A549 (cell line): Measurements from ENCODE around the gene KIAA1671. TPM values are rescaled to one million over a fixed set of nuclear protein-coding genes. Genes with fewer than 3 reads are reported as not detected.

Experiments
- ATAC-seq, 2 experiments: fragments of 200-7000 bp in 1 of 2; fragments of >200 bp in 1 of 2; cut with Nextera tagmentation in 1 of 2; cut with Tn5 transposase in 1 of 2; 3 replicates each; pipeline versions ENCODE4 v1.8.0 to v1.9.1; 2018 to 2020; ENCODE audit warnings: mild to moderate bottlenecking in 1 of 2, moderate library complexity in 1 of 2
- CTCF ChIA-PET: fragments of 300-600 bp; sonication (Branson Sonifier 250); formaldehyde crosslinking; extraction: SDS; loops from one replicate; lab custom pipeline; 2021; ENCODE audit warnings: antibody characterized with exemption, inconsistent platforms; lab: Yijun Ruan, JAX
- POLR2A ChIA-PET: fragments of 350-600 bp; formaldehyde crosslinking; extraction: SDS; loops from one replicate; lab custom pipeline; 2021; ENCODE audit warnings: antibody characterized with exemption, inconsistent platforms; lab: Yijun Ruan, JAX
- DNase-seq, 2 experiments: peaks; one replicate each; pipeline versions ENCODE4 v3.0.0 to v3.0.0-alpha.2; 2011 to 2016; ENCODE audit warnings: low read depth in 1 of 2, low spot score in 1 of 2
- FAIRE-seq: peaks from 2 replicates; lab custom pipeline; 2011; peaks lifted over from hg19 to GRCh38; lab: Jason Lieb, UNC
- H3K27ac ChIP-seq, 2 experiments: fragments of >200 bp; sonication (Bioruptor Twin); formaldehyde crosslinking; 3 replicates each; pipeline ENCODE4 v1.5.1; 2016 to 2017
- H3K4me1 ChIP-seq: fragments of >200 bp; sonication (Bioruptor Twin); formaldehyde crosslinking; 3 replicates; pipeline ENCODE4 v1.6.1; 2016
- H3K4me2 ChIP-seq: fragments of >200 bp; sonication (Bioruptor Twin); formaldehyde crosslinking; 3 replicates; pipeline ENCODE4 v1.6.1; 2016
- H3K4me3 ChIP-seq: fragments of >200 bp; sonication (Bioruptor Twin); formaldehyde crosslinking; 3 replicates; pipeline ENCODE4 v1.5.1; 2016
- H3K9me3 ChIP-seq: fragments of >200 bp; sonication (Bioruptor Twin); formaldehyde crosslinking; 3 replicates; pipeline ENCODE4 v1.6.1; 2016
- ATOH8 ChIP-seq: fragments of 250-450 bp; sonication (Bioruptor Pico); IDR thresholded peaks from 2 replicates; pipeline ENCODE4 v1.5.0; 2020; ENCODE audit warnings: low read depth, mild to moderate bottlenecking, moderate library complexity
- BHLHE40 ChIP-seq: IDR thresholded peaks from 2 replicates; pipeline ENCODE4 v1.6.1; 2012; ENCODE audit warnings: low read depth, low read length, inconsistent platforms
- CBX2 ChIP-seq: fragments of 200-600 bp; sonication (generic); IDR thresholded peaks from 2 replicates; pipeline ENCODE4 v1.6.1; 2016; ENCODE audit warnings: low read depth, mild to moderate bottlenecking, borderline replicate concordance
- CHD2 ChIP-seq: fragments of 150-350 bp; IDR thresholded peaks from 2 replicates; pipeline ENCODE4 v1.6.1; 2014; ENCODE audit warnings: low read length; ENCODE audit not compliant: partially characterized antibody
- FOSB ChIP-seq: fragments of 250-450 bp; sonication (Bioruptor Pico); IDR thresholded peaks from 2 replicates; pipeline ENCODE4 v1.5.0; 2020; ENCODE audit warnings: mild to moderate bottlenecking, moderate library complexity
- HES2 ChIP-seq: fragments of >200 bp; sonication (Bioruptor Twin); formaldehyde crosslinking; IDR thresholded peaks from 2 replicates; pipeline ENCODE4 v1.6.1; 2016
- HOXA7 ChIP-seq: fragments of 250-450 bp; sonication (Bioruptor Pico); IDR thresholded peaks from 2 replicates; pipeline ENCODE4 v1.5.0; 2020; ENCODE audit warnings: mild to moderate bottlenecking, moderate library complexity
- HOXB13 ChIP-seq: fragments of 250-450 bp; sonication (Bioruptor Pico); IDR thresholded peaks from 2 replicates; pipeline ENCODE4 v1.5.0; 2020; ENCODE audit warnings: low read depth, mild to moderate bottlenecking, moderate library complexity
- HOXB5 ChIP-seq: fragments of 250-450 bp; sonication (Bioruptor Pico); IDR thresholded peaks from 2 replicates; pipeline ENCODE4 v1.5.0; 2020; ENCODE audit warnings: mild to moderate bottlenecking, moderate library complexity
- JUN ChIP-seq, 2 experiments: fragments of >200 bp; sonication (Bioruptor Twin); formaldehyde crosslinking; IDR thresholded peaks; 2 replicates in 1 of 2; 3 replicates in 1 of 2; pipeline ENCODE4 v1.6.1; 2016 to 2017
- JUNB ChIP-seq: fragments of >200 bp; sonication (Bioruptor Twin); formaldehyde crosslinking; IDR thresholded peaks from 2 replicates; pipeline ENCODE4 v1.6.1; 2016
- KDM5A ChIP-seq: fragments of 200-600 bp; sonication (generic); IDR thresholded peaks from 2 replicates; pipeline ENCODE4 v1.6.1; 2016; ENCODE audit warnings: antibody characterized with exemption, mild to moderate bottlenecking
- MYC ChIP-seq: IDR thresholded peaks from 2 replicates; pipeline ENCODE4 v1.6.1; 2012; ENCODE audit warnings: mild to moderate bottlenecking, inconsistent platforms, low read length, improper control_type of control experiment, borderline replicate concordance
- NPAS2 ChIP-seq: fragments of 250-450 bp; sonication (Bioruptor Pico); IDR thresholded peaks from 2 replicates; pipeline ENCODE4 v1.8.0; 2022; ENCODE audit warnings: mild to moderate bottlenecking, moderate library complexity, borderline replicate concordance
- PHF8 ChIP-seq: fragments of 200-600 bp; sonication (generic); IDR thresholded peaks from 2 replicates; pipeline ENCODE4 v1.6.1; 2016; ENCODE audit warnings: low read depth, mild to moderate bottlenecking, antibody characterized with exemption, moderate library complexity, borderline replicate concordance
- RCOR1 ChIP-seq: fragments of 150-350 bp; IDR thresholded peaks from 2 replicates; pipeline ENCODE4 v1.6.1; 2014; ENCODE audit warnings: antibody characterized with exemption, low read length, low read depth
- RFX5 ChIP-seq: fragments of 450-650 bp; IDR thresholded peaks from 2 replicates; pipeline ENCODE4 v1.7.1; 2014; ENCODE audit warnings: antibody characterized with exemption, mild to moderate bottlenecking, moderate library complexity
- SMC3 ChIP-seq: fragments of >200 bp; sonication (Bioruptor Twin); formaldehyde crosslinking; IDR thresholded peaks from 3 replicates; pipeline ENCODE4 v1.6.1; 2018; ENCODE audit warnings: inconsistent platforms
- SREBF2 ChIP-seq: fragments of 450-650 bp; IDR thresholded peaks from 2 replicates; pipeline ENCODE4 v1.6.1; 2014; ENCODE audit warnings: mild to moderate bottlenecking, moderate library complexity
- TP53 ChIP-seq: fragments of 250-450 bp; sonication (Bioruptor Pico); IDR thresholded peaks from 2 replicates; pipeline ENCODE4 v1.5.0; 2021; ENCODE audit warnings: mild to moderate bottlenecking, moderate library complexity
- ZC3H11A ChIP-seq: fragments of 450-650 bp; IDR thresholded peaks from 2 replicates; pipeline ENCODE4 v1.6.1; 2014; ENCODE audit warnings: antibody characterized with exemption, mild to moderate bottlenecking
- ZSCAN20 ChIP-seq: fragments of 250-450 bp; sonication (Bioruptor Pico); IDR thresholded peaks from 2 replicates; pipeline ENCODE4 v1.8.0; 2022; ENCODE audit warnings: mild to moderate bottlenecking, moderate library complexity
- WGBS: methylation state at CpG from one replicate; pipeline ENCODE4 v1.1.6; 2017; ENCODE audit errors: missing lambda C conversion rate; 5-methylcytosine and 5-hydroxymethylcytosine counted together
- polyA plus RNA-seq, 4 experiments: library from polyadenylated mRNA; depleted of rRNA in 3 of 4; stranded (reverse); fragments of >200 nt; fragmentation: RNase III in 1 of 4; extraction: RNeasy Plus Mini Kit Qiagen cat#74134 plus additional on column Dnase treatment in 1 of 4; gene quantifications; 2 replicates in 3 of 4; 3 replicates in 1 of 4; pipeline ENCODE4 v1.2.3, GENCODE V29; 2011 to 2017
- TF ChIP-seq, protein P1 (sequence below): fragments of >200 bp; sonication (Bioruptor Twin); formaldehyde crosslinking; IDR thresholded peaks from 3 replicates; pipeline ENCODE4 v1.5.1; 2016
- TF ChIP-seq, protein P2 (sequence below): fragments of >200 bp; sonication (Bioruptor Twin); formaldehyde crosslinking; IDR thresholded peaks from 3 replicates; pipeline ENCODE4 v1.6.1; 2016
- TF ChIP-seq, protein P3 (sequence below): fragments of 450-650 bp; IDR thresholded peaks from 2 replicates; pipeline ENCODE4 v1.6.1; 2014; ENCODE audit warnings: antibody characterized with exemption
- TF ChIP-seq, protein P4 (sequence below): IDR thresholded peaks from 2 replicates; pipeline ENCODE4 v1.6.1; 2012

Gene KIAA1671
- polyA plus RNA-seq, 2 of the 4 experiments (the other 2 are of a cell fraction), result 5.3 to 7.9 TPM

- Histone ChIP-seq H3K9me3 (no peaks in the 10 kb centered on the region), H3K27ac (no peak overlapping the region), H3K4me1 (no peaks in the 10 kb centered on the region), H3K4me3 (no peak overlapping the region), H3K4me2 (no peak overlapping the region)
- FAIRE-seq (no peak), DNase-seq (no peak), ATAC-seq (no peak)
- POLR2A ChIA-PET, result no interaction called here
- WGBS, result 97% methylated on average over 4 of the region's 4 CpGs
- CTCF ChIA-PET, result interaction anchor here (1.2 kb wide), 1 partner anchor 155 kb away, joined by 3 read pairs; no protein-coding TSS in a partner anchor
- TF ChIP-seq, protein P1, sequence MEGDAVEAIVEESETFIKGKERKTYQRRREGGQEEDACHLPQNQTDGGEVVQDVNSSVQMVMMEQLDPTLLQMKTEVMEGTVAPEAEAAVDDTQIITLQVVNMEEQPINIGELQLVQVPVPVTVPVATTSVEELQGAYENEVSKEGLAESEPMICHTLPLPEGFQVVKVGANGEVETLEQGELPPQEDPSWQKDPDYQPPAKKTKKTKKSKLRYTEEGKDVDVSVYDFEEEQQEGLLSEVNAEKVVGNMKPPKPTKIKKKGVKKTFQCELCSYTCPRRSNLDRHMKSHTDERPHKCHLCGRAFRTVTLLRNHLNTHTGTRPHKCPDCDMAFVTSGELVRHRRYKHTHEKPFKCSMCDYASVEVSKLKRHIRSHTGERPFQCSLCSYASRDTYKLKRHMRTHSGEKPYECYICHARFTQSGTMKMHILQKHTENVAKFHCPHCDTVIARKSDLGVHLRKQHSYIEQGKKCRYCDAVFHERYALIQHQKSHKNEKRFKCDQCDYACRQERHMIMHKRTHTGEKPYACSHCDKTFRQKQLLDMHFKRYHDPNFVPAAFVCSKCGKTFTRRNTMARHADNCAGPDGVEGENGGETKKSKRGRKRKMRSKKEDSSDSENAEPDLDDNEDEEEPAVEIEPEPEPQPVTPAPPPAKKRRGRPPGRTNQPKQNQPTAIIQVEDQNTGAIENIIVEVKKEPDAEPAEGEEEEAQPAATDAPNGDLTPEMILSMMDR, result no peak
- no peak for TF ChIP-seq TP53 (CRISPR knock-in tag)
- TF ChIP-seq, protein P2, sequence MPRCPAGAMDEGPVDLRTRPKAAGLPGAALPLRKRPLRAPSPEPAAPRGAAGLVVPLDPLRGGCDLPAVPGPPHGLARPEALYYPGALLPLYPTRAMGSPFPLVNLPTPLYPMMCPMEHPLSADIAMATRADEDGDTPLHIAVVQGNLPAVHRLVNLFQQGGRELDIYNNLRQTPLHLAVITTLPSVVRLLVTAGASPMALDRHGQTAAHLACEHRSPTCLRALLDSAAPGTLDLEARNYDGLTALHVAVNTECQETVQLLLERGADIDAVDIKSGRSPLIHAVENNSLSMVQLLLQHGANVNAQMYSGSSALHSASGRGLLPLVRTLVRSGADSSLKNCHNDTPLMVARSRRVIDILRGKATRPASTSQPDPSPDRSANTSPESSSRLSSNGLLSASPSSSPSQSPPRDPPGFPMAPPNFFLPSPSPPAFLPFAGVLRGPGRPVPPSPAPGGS, result no peak
- no peak for TF ChIP-seq JUN (IDR thresholded peaks at IDR 0.05)
- no peak for TF ChIP-seq BHLHE40
- no peak for TF ChIP-seq SMC3
- TF ChIP-seq HOXB13 (CRISPR knock-in tag), result no peak
- TF ChIP-seq ATOH8 (CRISPR knock-in tag), result no peak
- no peak for TF ChIP-seq HOXB5
- TF ChIP-seq ZSCAN20 (CRISPR knock-in tag), result no peak
- TF ChIP-seq RFX5, result no peak
- TF ChIP-seq CHD2, result no peak
- TF ChIP-seq ZC3H11A, result no peak
- TF ChIP-seq, protein P3, sequence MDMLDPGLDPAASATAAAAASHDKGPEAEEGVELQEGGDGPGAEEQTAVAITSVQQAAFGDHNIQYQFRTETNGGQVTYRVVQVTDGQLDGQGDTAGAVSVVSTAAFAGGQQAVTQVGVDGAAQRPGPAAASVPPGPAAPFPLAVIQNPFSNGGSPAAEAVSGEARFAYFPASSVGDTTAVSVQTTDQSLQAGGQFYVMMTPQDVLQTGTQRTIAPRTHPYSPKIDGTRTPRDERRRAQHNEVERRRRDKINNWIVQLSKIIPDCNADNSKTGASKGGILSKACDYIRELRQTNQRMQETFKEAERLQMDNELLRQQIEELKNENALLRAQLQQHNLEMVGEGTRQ, result no peak
These were observed 139.6 kb downstream of the KIAA1671 start for GRCh38 chr22:25092119-25092518.

DNA sequence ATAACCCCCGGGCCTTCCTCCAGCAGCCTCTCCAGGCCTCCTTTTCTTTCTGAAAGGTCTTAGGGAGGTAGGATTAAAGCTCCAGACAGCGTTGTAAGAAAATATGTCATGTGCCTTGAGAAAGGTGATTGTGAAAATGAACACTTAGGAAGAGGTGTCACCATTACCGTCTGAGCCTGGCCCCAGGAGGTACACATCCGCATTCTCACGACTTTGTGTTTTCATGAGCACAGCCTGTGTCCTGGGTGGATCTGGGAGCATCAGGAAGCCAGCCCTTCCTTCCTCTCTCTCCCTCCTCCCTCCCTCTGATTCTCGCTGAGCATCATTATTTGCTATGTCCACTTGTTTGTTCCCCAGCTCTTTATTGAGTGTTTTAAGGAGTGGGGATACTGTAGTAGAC is 142.1 kb downstream of the KIAA1671 start:
- H3K4me1 ChIP-seq, result no peaks in the 10 kb centered on the region
- H3K27ac ChIP-seq, result no peak overlapping the region
- ChIA-PET POLR2A (no interaction called here), CTCF (interaction anchor here (2.0 kb wide), 1 partner anchor 16 kb away, joined by 6 read pairs; no protein-coding TSS in a partner anchor)
- no peaks in the 10 kb centered on the region for H3K9me3 ChIP-seq
- WGBS, result 93% methylated on average over 6 of the region's 6 CpGs
- DNase-seq (no peak), ATAC-seq (no peak), FAIRE-seq (no peak)
- TF ChIP-seq ZC3H11A (no peak), FOSB (CRISPR knock-in tag) (no peak), PHF8 (no peak), HES2 (no peak), NPAS2 (no peak), RCOR1 (no peak), JUNB (no peak), MYC (no peak), KDM5A (no peak), HOXA7 (CRISPR knock-in tag) (no peak), RFX5 (no peak), CBX2 (no peak), CHD2 (no peak), SREBF2 (no peak)
- TF ChIP-seq, protein P2, result no peak
- TF ChIP-seq, protein P4, sequence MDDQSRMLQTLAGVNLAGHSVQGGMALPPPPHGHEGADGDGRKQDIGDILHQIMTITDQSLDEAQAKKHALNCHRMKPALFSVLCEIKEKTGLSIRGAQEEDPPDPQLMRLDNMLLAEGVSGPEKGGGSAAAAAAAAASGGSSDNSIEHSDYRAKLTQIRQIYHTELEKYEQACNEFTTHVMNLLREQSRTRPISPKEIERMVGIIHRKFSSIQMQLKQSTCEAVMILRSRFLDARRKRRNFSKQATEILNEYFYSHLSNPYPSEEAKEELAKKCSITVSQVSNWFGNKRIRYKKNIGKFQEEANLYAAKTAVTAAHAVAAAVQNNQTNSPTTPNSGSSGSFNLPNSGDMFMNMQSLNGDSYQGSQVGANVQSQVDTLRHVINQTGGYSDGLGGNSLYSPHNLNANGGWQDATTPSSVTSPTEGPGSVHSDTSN, result no peak
- no peak overlapping the region for H3K4me3 ChIP-seq
- H3K4me2 ChIP-seq, result no peak overlapping the region
